Medulla oblongata (tissue), 1 donor: Measurements from ENCODE around the gene COG5.
"Not testable (repeated sequence)": the region's sequence is repeated elsewhere in the genome, so short reads cannot be mapped to it uniquely, and the experiment has no call there.

Experiments
- DNase-seq: peaks from one replicate; pipeline ENCODE4 v3.0.0-alpha.2; 2015; ENCODE audit errors: extremely low spot score

Gene COG5

GRCh38 chr7:107228291-107228690 is 335.4 kb downstream of the COG5 start:
- no peak for DNase-seq

- no peak for DNase-seq
Observed at GRCh38 chr7:107224374-107225223, 339.1 kb downstream of the COG5 start.

GRCh38 chr7:107220806-107221205 is 342.9 kb downstream of the COG5 start:
- DNase-seq = not testable (repeated sequence)

DNA sequence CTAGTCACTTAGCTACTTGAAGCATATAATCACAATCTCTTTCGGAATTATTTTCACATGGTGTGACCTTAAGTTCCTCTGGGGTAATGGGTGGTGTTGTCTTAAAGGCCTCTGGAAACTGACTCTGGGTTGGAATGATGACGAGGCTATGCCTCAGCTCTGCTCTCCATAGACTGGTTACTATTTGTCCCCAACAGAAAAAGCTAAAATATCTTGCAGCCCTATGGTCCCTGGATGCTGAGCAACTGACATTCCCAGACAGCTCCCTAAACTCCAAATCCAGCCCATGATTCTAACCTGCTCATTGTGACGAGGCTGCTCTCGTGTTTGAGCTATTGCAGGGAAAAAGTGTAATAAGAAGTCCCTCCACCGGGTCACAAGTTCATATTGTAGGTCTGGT is 343.4 kb downstream of the COG5 start:
- DNase-seq = no peak

DNA sequence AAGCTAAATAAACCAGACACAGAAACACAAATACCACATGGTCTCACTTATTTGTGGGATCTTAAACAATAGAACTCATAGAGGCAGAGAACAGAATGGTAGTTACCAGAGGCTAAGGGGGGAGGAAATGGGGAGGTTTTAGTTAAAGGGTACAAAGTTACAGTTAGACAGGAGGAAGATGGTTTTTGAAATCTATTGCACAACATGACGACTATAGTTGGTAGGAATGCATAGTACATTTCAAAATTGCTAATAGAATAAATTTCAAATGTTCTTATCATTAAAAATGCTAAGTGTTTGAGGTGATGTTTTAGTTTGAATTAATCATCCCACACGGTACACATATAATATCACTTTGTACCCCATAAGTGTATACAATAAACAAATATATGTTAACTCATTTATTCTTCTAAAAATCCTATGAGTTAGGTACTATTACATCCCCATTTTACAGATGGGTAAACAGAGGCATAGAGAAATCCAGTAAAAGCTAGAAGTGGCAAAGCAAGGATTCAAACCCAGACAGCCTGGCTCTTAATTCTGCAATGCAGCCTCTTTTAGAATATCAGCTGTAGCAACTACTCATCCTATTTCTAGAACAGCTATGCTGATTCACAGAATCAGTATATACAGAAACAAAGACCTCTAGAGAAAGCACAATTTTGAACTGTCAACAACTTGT is 344.0 kb downstream of the COG5 start:
- DNase-seq = no peak

DNA sequence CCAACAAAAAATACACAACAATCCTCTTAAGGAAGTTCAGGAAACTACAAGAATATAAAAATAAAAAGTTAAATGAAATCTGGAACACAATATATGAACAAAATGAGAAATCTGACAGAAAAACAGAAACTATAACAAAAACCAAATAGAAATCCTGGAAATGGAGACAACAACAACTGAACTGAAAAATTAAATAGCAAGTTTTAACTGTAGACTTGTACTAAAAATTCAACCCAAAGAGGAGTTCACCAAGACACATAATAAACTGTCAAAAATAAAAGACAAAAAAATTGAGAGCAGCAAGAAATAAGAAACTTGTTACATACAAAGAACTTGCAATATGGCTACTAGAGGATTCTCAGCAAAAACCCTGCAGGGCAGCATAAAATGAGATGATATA is 349.8 kb downstream of the COG5 start:
- no peak for DNase-seq

DNA sequence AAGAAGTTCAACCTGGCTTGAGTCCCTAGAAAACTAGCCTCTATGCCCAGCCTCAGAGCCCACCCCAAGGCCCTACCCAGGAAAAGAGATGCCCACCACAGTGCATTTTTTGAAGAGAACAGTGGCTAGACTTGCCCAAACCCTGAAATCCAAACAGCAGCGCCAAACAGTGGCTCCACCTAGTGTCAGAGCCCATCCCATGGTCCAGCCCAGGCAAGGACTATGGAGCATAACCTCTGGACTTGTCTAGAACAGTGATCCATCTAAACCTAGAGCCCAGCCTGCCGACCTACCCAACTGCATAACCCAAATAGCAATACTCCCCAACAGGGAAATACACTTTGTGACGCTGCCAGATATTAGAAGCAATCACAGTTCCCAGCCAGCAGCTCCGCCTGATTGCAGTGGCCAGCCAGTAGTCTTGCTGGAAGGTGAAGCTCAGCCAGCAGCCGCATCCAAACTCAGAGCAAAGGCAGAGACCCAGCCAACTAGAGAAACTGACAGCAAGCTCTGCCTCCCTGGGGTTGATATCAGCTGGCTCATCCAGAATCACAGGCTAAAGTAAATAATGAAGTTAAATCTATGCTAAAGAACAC is 350.4 kb downstream of the COG5 start:
- DNase-seq = no peak

DNA sequence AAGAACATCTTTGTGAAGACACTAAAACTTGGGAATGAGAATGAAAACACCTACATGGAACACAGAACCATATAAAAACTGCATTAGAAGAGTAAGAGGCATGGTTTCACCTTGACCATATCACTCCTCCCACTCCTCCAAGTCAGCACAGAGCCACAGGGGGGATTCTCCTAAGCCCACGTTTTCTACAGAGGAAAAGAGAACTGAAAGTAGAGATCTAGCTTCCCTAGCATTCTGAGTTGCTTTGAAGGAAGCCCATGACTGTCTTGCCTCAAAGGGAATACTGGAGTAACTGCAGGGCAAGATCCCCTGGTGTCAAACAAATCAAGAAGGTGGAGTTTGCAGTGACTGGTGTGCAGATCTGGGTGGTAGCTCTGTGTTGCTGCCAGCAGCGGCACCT is 351.0 kb downstream of the COG5 start:
- DNase-seq = no peak

GRCh38 chr7:107210400-107210799 is 353.3 kb downstream of the COG5 start:
- no peak for DNase-seq

DNA sequence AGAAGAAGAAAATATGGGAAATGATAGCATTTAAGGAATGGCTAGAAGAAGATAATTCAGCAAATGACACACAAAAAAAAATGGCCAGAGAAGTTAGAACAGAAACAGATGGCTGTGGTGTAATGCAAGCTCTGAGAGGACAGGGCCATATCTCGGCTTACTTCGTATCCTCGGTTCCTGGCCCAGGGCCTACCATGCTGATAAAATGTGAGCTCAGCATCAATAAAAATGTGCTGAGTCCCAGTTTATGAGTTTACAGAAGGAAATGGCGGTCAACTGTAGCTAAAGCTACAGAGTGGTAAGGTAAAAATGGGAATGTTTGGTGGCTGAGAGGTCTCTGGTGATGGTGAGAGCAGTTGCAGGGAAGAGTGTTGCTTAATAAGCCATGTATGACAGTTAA is 354.2 kb downstream of the COG5 start:
- no peak for DNase-seq

DNA sequence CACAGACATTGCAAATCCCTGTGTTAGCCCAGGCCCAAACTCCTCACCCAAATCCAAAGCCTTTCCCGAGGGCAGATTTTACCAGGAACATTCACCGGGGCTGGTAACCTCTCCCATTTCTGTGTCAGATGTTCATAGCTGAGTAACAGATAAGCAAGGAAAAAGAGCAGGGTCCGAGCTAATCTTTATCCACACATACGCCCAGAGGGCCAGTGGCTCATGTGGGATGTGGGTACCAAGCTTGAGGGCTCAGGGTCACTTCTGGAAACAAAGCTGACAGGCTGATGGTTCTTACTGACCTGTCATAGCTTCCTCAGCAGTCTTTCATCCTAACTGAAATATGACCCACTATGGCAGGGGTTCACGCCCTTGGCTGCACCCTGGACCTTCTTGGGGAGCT is 355.2 kb downstream of the COG5 start:
- DNase-seq = no peak

GRCh38 chr7:107208024-107208521 is 355.6 kb downstream of the COG5 start:
- DNase-seq = no peak

- no peak for DNase-seq
Observed at GRCh38 chr7:107207459-107207858, 356.3 kb downstream of the COG5 start.

DNA sequence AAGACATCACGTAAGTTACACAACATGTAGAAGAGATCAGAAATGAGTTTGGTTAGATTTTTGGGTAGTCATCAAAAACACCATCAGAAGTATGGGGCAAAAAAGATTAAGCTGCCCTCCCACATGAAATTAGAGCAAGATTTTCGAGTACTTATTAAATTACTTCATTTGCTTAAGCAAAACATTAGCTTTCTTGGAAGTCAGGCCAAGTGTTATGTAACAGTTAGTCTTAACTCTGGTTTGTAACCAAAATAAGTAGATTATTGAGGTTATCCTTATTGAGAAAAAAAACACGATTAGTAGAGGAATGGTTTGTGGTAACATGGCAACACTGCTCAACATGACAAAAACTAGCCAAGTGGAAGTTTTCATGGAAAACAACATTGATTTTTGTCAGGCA is 357.0 kb downstream of the COG5 start:
- DNase-seq = no peak

GRCh38 chr7:107206136-107206535 is 357.6 kb downstream of the COG5 start:
- no peak for DNase-seq

DNA sequence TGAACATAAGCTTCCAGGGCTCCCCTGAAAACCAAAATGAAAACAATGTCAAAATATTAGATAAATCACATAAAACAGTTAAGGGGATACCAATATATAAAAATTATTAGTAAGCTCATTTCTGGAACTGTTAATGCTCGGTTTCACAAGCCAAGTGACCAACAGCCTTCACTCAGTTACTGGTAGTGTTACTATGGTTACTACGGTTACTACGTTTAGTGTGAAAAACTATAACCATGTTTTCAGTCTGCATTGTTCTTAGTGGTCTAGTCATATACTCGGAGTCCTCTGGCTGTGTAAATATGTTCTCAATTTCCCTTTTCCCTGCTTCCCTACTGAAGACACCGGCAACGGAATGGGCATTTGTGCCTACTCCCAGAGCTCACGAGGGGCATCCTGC is 360.1 kb downstream of the COG5 start:
- no peak for DNase-seq

DNA sequence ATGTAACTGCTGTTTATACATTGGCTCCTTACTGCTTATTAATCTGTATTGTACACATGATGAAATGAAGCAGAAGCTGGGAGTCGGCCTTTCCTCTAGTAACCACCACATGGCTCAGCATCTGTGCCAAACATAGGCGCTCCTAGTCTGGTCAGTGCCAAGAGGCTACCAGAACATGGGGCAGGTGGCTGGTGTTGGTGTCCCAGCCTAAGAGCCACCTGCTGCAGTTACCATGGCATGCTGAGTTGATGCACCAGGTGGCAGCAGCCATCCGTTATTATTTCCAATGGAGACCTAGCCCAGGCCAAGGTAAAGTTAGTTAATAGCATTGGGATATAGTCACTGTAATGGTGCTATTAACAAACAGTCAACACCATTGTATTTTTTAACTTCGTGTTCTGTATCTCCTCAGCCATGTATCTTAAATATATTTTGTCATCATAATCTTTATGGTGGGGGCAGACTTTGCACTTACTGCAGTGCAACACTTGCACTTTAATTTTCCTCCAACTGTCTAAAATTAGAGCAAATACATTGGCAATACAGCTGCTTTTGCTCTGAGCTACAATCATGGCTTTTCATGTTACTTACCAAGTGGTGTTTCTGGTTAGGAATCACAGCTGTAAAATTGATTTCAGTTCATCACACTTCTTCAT is 361.8 kb downstream of the COG5 start:
- no peak for DNase-seq

DNA sequence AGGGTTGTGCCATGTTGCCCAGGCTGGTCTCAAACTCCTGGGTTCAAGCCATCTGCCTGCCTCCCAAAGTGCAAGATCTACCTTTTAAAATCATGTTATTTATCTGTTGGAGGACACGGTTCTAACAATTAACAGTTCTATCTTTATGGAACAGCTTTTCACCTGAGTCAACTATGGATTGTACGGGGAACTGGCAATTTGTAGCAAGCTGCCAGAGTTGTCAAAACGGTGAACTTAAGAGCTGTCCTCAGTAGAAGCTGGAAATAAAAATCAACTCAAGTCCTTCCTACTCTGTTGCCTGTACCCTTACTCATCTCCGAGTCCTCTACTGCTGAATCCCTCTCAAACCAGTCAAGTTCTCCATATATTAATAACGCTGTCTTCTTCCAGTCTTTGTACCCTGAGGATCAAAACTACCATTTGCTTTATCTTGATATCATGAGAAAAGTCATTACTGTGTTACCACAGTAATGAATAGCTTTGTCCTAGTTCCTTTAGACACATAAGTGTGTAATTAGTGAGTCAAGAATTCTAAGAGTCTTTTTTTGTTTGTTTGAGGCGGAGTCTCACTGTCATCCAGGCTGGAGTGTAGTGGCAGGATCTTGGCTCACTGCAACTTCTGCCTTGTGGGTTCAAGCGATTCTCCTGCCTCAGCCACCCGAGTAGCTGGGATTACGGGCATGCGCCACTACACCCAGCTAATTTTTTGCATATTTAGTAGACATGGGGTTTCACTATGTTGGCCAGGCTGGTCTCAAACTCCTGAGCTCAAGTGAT is 366.7 kb downstream of the COG5 start:
- no peak for DNase-seq

DNA sequence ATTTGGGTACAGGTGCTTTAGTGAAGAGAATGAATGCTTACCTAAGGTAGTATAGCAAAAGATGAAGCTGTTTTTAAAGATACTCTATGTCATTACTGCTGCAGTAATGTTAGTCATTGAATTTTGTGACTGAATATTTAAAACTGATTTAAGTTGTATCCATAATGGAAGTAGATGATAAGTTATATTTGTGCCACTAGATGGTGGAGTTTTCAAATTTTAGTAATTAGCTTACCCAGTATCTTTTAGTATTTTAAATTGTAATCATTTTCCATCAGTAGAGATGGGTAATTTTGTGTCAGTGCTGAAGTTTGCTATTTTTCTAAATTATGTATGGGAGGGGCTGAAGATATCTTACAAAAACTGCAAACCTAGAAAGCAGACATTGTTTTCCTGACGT is 369.7 kb downstream of the COG5 start:
- no peak for DNase-seq

GRCh38 chr7:107190090-107190489 is 373.6 kb downstream of the COG5 start:
- no peak for DNase-seq

GRCh38 chr7:107187774-107188173 is 375.9 kb downstream of the COG5 start:
- DNase-seq = no peak
